CD14-positive monocyte (primary cell): ENCODE data around the gene SCN8A. TPM values are rescaled to one million over a fixed set of nuclear protein-coding genes. Genes with fewer than 3 reads are reported as not detected.

ENCODE experiments used
- DNase-seq, 3 donors: peaks; one replicate each; pipeline ENCODE4 v3.0.0-alpha.2; 2011 to 2022
- H2AFZ ChIP-seq: 2 replicates; pipeline ENCODE4 v1.6.0; 2012; ENCODE audit warnings: mild to moderate bottlenecking, low read depth, low read length, inconsistent platforms; ENCODE audit not compliant: insufficient read depth, poor library complexity, severe bottlenecking
- H3K27ac ChIP-seq, 2 donors: 1 replicate in 1 of 2; 2 replicates in 1 of 2; pipeline ENCODE4 v1.5.1; 2012 to 2013; ENCODE audit warnings: low read length in 2 of 2, control low read depth in 1 of 2, inconsistent platforms in 1 of 2, low read depth in 1 of 2, mild to moderate bottlenecking in 1 of 2
- H3K27me3 ChIP-seq, 2 donors: one replicate each; pipeline versions ENCODE4 v1.6.0 to v1.6.1; 2011 to 2013; ENCODE audit warnings: low read length in 2 of 2; ENCODE audit not compliant: control insufficient read depth in 2 of 2, insufficient read depth in 2 of 2
- H3K36me3 ChIP-seq, 2 donors: replicated peaks in 1 of 2; 1 replicate in 1 of 2; 2 replicates in 1 of 2; pipeline versions ENCODE4 v1.5.1 to v1.6.1; 2012 to 2013; ENCODE audit warnings: low read length in 2 of 2, control low read depth in 1 of 2, inconsistent platforms in 1 of 2, mild to moderate bottlenecking in 1 of 2; ENCODE audit not compliant: insufficient read depth in 2 of 2, control insufficient read depth in 1 of 2
- H3K4me1 ChIP-seq, 2 donors: 1 replicate in 1 of 2; 2 replicates in 1 of 2; pipeline versions ENCODE4 v1.5.1 to v1.6.1; 2012 to 2013; ENCODE audit warnings: low read length in 2 of 2, control low read depth in 1 of 2, inconsistent platforms in 1 of 2, mild to moderate bottlenecking in 1 of 2, moderate library complexity in 1 of 2; ENCODE audit not compliant: insufficient read depth in 2 of 2, control insufficient read depth in 1 of 2
- H3K4me2 ChIP-seq: replicated peaks from 2 replicates; pipeline ENCODE3; 2012; ENCODE audit warnings: low read length, moderate library complexity, mild to moderate bottlenecking; ENCODE audit not compliant: poor library complexity, severe bottlenecking; ENCODE audit errors: extremely low read depth
- H3K4me3 ChIP-seq, 3 experiments: fragments of 200-600 bp in 1 of 3; sonication (generic) in 1 of 3; replicated peaks in 1 of 3; 1 replicate in 2 of 3; 2 replicates in 1 of 3; pipeline ENCODE4 v1.5.1; 2011 to 2013; ENCODE audit warnings: low read length in 3 of 3, mild to moderate bottlenecking in 3 of 3, control low read depth in 2 of 3, low read depth in 2 of 3, inconsistent platforms in 1 of 3, moderate library complexity in 1 of 3
- H3K79me2 ChIP-seq: 2 replicates; pipeline ENCODE4 v1.6.0; 2012; ENCODE audit warnings: mild to moderate bottlenecking, control low read depth, inconsistent platforms, low read length, moderate library complexity; ENCODE audit not compliant: insufficient read depth
- H3K9ac ChIP-seq: 2 replicates; pipeline ENCODE4 v1.6.0; 2017; ENCODE audit warnings: low read length, mild to moderate bottlenecking; ENCODE audit not compliant: insufficient read depth, poor library complexity, severe bottlenecking
- H3K9me3 ChIP-seq, 2 donors: replicated peaks in 1 of 2; 1 replicate in 1 of 2; 2 replicates in 1 of 2; pipeline versions ENCODE4 v1.5.1 to v1.6.1; 2012 to 2013; ENCODE audit warnings: low read length in 2 of 2, control low read depth in 1 of 2; ENCODE audit not compliant: control insufficient read depth in 1 of 2, insufficient read depth in 1 of 2
- H4K20me1 ChIP-seq: 2 replicates; pipeline ENCODE4 v1.6.0; 2012; ENCODE audit warnings: mild to moderate bottlenecking, low read length, control low read depth, moderate library complexity; ENCODE audit not compliant: insufficient read depth
- H3K27ac Mint-ChIP-seq, 7 donors: one replicate each; pipeline ENCODE4 v1.8.0; 2020; ENCODE audit warnings: mild to moderate bottlenecking in 7 of 7, mixed read lengths in 7 of 7, moderate library complexity in 6 of 7, inconsistent platforms in 2 of 7
- H3K27me3 Mint-ChIP-seq, 3 donors: one replicate each; pipeline ENCODE4 v1.8.0; 2021 to 2022; ENCODE audit warnings: low read depth in 3 of 3, mild to moderate bottlenecking in 3 of 3, mixed read lengths in 3 of 3, moderate library complexity in 3 of 3, inconsistent platforms in 1 of 3
- H3K36me3 Mint-ChIP-seq, 2 donors: one replicate each; pipeline ENCODE4 v1.8.0; 2020; ENCODE audit warnings: mixed read lengths in 2 of 2, inconsistent platforms in 1 of 2, mild to moderate bottlenecking in 1 of 2
- H3K4me1 Mint-ChIP-seq: one replicate; pipeline ENCODE4 v1.8.0; 2020; ENCODE audit warnings: mild to moderate bottlenecking, mixed read lengths
- H3K4me3 Mint-ChIP-seq, 2 donors: one replicate each; pipeline ENCODE4 v1.8.0; 2020; ENCODE audit warnings: mild to moderate bottlenecking in 2 of 2, mixed read lengths in 2 of 2, moderate library complexity in 1 of 2
- H3K9me3 Mint-ChIP-seq, 7 donors: one replicate each; pipeline ENCODE4 v1.8.0; 2020 to 2022; ENCODE audit warnings: mixed read lengths in 7 of 7, mild to moderate bottlenecking in 6 of 7, moderate library complexity in 6 of 7, inconsistent platforms in 2 of 7
- CTCF ChIP-seq: fragments of 200-600 bp; IDR thresholded peaks from one replicate; pipeline ENCODE4 v1.8.0; 2022; ENCODE audit warnings: antibody characterized with exemption, mild to moderate bottlenecking
- WGBS: methylation state at CpG from one replicate; pipeline ENCODE4 v1.1.5; 2013; ENCODE audit warnings: missing lambda C conversion rate; ENCODE audit not compliant: insufficient coverage; 5-methylcytosine and 5-hydroxymethylcytosine counted together
- intact Hi-C, 2 donors: fragments of 100-400 bp; cut with micrococcal nuclease; formaldehyde crosslinking; loops; one replicate each; pipeline versions ENCODE4 v1.15.0 to v1.15.1; 2023
- polyA plus RNA-seq, 3 donors: library from polyadenylated mRNA; depleted of rRNA in 1 of 3; unstranded in 2 of 3; stranded (reverse) in 1 of 3; fragments of 300-500 nt in 2 of 3; fragments of >200 nt in 1 of 3; fragmentation: Illumina TruSeq in 2 of 3; gene quantifications; 1 replicate in 2 of 3; 2 replicates in 1 of 3; pipeline ENCODE4 v1.2.3, GENCODE V29; 2012 to 2021

SCN8A gene
- polyA plus RNA-seq, 3 donors: 0.03 TPM; not detected in 2

GRCh38 chr12:51838036-51838435 is 247.0 kb downstream of the SCN8A start:
- Mint-ChIP-seq H3K9me3 (peaks cover 0 to 2% (median 0%) of the 10 kb centered on the region in 7 donors), H3K36me3 (peaks cover 0 to 6% of the 10 kb centered on the region in 2 donors), H3K27ac (no peak overlapping the region), H3K4me1 (peaks cover 54% of the 10 kb centered on the region), H3K27me3 (peaks cover 7 to 31% (median 31%) of the 10 kb centered on the region in 3 donors), H3K4me3 (no peak overlapping the region)
- no peak for DNase-seq
- WGBS: no CpG with 5 or more reads among the region's 4 CpGs
- no peak overlapping the region for H3K4me3 ChIP-seq
- peaks cover 55 to 61% of the 10 kb centered on the region in 2 donors for H3K4me1 ChIP-seq
- TF ChIP-seq CTCF: no peak
- no peak overlapping the region for H3K4me2 ChIP-seq
- no peaks in the 10 kb centered on the region for H3K79me2 ChIP-seq
- no peaks in the 10 kb centered on the region for H4K20me1 ChIP-seq
- H3K36me3 ChIP-seq: no peaks in the 10 kb centered on the region
- H3K9ac ChIP-seq: no peak overlapping the region
- no peaks in the 10 kb centered on the region for H3K9me3 ChIP-seq
- intact Hi-C loops: no loop called here
- H3K27me3 ChIP-seq: no peaks in the 10 kb centered on the region
- H3K27ac ChIP-seq: no peak overlapping the region
- H2AFZ ChIP-seq: no peak overlapping the region

GRCh38 chr12:51838762-51839161 is 247.7 kb downstream of the SCN8A start:
- H4K20me1 ChIP-seq: no peaks in the 10 kb centered on the region
- no peaks in the 10 kb centered on the region for H3K36me3 ChIP-seq
- Mint-ChIP-seq H3K9me3 (peaks cover 0 to 2% (median 0%) of the 10 kb centered on the region in 7 donors), H3K4me3 (no peak overlapping the region), H3K36me3 (peaks cover 0 to 6% of the 10 kb centered on the region in 2 donors), H3K27ac (no peak overlapping the region), H3K27me3 (peaks cover 7 to 37% (median 35%) of the 10 kb centered on the region in 3 donors), H3K4me1 (peaks cover 47% of the 10 kb centered on the region)
- DNase-seq: no peak
- H3K4me3 ChIP-seq: no peak overlapping the region
- no peak overlapping the region for H3K27ac ChIP-seq
- no peaks in the 10 kb centered on the region for H3K9me3 ChIP-seq
- no peak overlapping the region for H3K4me2 ChIP-seq
- 83% methylated on average over 2 of the region's 4 CpGs for WGBS
- H3K79me2 ChIP-seq: no peaks in the 10 kb centered on the region
- no peak overlapping the region for H2AFZ ChIP-seq
- H3K4me1 ChIP-seq: peaks cover 48 to 54% of the 10 kb centered on the region in 2 donors
- intact Hi-C loops: no loop called here
- TF ChIP-seq CTCF: no peak
- no peak overlapping the region for H3K9ac ChIP-seq
- H3K27me3 ChIP-seq: no peaks in the 10 kb centered on the region
